LoVo (cell line): Measurements from ENCODE around the gene RNF225.
"Not testable (repeated sequence)": the region's sequence is repeated elsewhere in the genome, so short reads cannot be mapped to it uniquely, and the experiment has no call there.

Source experiments
- DNase-seq: peaks from one replicate; pipeline ENCODE4 v3.0.0-alpha.2; 2016; ENCODE audit warnings: low spot score

RNF225 gene

DNA sequence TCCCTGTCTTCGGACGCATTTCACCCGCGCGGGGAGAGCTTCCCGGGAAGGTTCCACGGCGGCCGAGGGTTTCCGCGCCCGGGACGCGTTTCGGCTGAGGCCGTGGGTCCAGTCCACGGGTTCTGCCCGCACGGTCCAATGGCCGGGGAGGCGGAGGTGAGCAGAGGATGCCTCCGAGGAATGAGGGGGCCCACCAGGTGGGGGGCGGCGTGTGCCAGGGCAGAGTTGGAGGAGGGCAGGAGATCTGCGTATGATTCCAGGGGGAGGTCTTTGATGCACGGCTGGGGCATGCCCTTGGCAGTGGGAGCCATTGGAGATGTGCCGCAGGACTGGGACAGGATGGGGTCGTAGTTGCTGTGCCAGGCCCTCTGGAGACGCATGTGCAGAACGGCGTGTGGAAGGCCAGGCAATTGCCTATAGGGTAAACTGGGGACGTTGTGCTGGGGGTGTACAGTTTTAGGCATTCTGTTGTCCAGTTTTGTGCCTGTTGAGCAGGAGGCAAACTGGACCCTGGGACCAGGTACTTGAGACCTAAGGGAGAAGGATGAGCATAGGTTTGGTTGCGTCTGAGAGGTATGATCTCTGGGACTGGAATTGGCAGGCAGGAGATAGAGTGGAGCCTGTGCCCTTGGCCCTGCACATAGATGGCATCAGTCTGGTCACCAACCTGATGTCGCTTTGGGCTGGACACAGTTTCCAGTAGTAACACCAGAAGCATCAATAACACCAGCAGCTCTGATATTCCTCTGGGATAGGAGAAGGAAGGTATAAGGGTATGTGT lies 13.7 kb downstream of the RNF225 start:
- DNase-seq: peak; percentile 50

DNA sequence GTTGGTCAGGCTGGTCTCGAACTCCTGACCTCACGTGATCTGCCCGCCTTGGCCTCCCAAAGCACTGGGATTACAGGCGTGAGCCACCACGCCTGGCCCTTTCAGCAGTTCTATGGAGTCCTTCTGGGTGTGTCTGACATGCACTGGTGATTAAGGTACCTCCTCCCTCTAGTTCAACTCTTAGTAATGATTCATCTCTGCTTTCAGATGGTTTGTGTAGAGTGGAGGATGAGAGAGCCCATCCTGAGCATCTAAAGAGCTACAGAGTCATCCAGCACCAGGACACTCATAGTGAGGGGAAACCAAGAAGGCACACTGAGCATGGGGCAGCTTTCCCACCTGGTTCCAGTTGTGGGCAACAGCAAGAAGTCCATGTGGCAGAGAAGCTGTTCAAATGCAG lies 21.1 kb downstream of the RNF225 start:
- no peak for DNase-seq

DNA sequence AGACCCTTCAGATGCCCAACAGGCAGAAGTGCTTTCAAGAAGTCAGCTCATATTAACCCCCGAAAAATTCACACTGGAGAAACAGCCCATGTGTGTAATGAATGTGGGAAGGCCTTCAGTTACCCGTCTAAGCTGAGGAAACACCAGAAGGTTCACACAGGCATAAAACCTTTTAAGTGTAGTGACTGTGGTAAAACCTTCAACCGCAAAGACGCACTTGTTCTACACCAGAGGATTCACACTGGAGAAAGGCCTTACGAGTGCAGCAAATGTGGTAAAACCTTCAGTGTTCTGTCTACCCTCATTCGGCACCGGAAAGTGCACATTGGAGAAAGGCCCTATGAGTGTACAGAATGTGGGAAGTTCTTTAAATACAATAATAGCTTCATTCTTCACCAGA lies 21.6 kb downstream of the RNF225 start:
- DNase-seq: no peak

DNA sequence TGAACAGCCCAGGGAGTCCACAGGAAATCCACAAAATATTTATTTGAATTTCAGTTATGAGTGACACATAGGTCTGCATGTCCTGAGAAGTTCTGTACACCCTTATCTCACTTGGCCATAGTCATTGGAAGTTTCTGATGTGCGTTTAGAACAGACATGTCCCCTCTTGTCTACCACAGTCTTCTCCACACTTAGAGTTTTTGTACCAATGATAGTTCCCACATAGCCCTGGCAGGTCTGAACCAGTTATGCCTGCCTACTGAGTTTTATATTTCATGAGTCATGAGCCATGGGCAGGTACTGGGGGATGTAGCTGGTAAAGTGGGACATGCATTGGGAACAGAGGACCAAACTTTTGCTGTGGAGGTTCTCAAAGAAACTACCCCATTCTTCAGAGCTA lies 33.2 kb downstream of the RNF225 start:
- DNase-seq: no peak

DNA sequence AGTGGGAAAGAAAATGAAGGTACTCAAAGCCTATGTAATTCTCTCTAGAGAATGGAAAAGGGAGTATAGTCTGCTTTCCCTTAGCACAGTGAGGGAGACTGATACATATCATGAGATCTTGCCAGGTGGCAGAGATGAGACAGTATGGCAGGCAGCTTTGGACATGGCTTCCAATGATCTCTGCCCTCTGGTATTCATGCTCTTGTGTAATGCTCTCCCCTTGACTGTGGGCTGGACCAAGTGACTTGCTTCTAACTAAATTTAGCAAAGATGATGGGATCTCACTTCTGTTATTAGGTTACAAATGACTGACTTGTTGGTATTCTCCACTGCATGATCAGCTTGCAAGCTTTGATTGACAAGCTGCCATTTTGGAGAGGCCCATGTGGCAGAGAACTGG lies 34.3 kb downstream of the RNF225 start:
- DNase-seq: no peak

DNA sequence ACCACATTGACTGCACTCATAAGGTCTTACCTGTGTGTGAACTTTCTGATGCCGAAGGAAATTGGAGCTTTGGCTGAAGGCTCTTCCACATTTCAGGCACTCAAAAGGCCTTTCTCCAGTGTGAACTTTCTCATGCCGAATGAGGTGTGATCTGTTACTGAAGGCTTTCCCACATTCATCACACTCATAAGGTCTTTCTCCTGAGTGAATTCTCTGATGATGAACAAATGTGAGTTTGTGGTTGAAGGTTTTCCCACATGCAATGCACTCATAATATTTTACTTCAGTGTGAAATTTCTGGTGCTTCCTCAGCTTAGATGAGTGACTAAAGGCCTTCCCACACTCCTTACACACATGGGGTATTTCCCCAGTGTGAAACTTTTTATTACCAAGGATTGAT lies 38.8 kb downstream of the RNF225 start:
- DNase-seq: no peak

DNA sequence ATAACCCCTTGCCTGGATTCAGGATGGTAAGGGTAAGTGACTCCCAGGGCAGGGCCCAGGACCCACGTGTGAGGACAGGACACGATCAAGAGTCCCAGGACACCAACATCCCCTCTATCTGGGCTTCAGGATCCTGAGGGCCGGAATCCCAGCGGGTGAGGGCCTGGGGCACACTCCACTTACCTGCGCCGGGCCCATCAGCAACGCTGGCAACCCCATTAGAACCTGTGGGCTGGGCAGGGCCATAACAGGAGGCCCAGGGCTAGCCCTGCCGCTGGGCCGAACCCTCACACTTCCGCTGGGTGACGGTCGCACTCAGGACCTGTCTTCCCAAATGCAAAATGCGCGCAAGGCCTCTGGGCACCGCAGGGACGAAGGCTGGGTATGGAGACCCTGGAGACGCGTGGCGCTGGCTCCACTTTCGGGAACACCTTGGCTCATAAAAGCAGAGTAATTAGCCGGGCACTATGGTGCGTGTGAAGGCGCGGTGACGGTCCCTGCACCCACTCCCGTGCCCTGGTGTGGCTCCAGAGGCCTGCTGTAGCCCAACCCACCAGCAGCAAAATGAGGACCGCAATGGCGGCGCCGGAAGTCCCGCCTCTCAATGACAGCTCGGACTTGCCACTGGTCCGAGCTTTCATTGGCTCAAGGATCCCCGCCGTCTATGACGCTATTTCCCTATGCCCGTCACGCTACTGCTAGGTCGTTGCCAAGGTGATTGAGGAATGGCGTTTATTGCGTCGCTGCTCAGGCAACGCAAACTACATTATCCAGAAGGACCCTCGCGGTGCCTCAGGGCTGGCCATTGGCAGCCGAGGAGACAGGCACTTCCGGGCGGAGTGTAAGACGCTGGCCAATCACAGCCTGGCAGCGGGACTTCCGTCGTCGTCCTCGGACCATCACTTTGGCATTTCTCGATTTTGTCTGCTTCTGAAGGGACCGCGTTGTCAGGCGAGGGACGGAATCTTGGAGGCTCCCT lies 44.4 kb downstream of the RNF225 start, which contains the start of gene ZNF132:
ZNF132 (minus strand) TSS at position 578 of the 979 bp plus-strand sequence; CDS start at position 246, 332 bp downstream.
- no peak for DNase-seq

DNA sequence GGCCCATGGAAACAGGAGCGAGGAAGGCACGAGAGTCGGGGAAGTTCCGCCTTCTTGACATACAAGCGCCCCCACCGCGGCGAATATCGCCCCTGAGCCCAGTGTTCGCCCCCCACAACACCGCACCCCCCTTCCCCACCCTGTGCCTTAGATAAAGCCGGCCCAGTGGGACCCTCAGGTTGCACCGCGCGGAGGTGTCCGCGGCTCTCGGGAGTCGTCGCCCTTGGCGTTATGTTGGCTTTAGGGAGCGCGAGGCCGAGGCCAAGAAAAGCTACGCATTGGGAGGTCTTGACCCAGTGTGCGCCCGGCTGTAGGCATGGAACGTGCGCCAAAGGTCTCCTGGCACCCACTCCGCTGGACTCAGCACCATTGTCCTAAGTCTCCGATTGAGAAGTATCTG lies 45.1 kb downstream of the RNF225 start:
- no peak for DNase-seq

DNA sequence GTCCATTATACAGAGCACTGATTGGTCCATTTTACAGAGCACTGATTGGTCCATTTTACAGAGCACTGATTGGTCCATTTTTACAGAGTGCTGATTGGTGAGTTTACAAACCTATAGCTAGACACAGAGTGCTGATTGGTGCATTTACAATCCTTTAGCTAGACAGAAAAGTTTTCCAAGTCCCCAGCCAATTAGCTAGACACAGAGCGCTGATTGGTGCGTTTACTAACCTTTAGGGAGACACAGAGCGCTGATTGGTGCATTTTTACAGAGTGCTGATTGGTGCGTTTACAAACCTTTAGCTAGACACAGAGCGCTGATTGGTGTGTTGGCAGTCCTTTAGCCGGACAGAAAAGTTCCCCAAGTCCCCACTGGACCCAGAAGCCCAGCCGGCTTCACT lies 47.5 kb downstream of the RNF225 start:
- DNase-seq: not testable (repeated sequence)
